Measurements from ENCODE around the gene CCDC87.

DNA sequence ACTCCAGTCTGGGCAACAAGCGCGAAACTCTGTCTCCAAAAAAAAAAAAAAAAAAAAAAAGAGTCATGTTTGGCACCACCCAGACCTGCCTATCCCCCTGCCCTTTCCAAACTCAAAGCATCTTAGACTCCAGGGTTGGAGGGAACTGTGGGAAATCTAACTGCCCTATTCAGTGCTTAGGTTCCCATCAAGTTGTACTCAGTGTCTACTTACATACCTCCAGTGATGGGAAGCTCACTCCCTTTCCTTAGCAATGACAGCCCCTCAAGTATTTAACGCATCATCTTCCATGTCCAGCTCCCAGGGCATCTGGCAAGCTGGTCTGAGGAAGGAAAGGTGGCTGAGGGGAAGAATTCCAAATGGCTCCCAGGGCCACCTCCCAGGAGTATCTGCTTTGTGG lies 43.2 kb downstream of the CCDC87 start:
- TF ChIP-seq, protein P1, sequence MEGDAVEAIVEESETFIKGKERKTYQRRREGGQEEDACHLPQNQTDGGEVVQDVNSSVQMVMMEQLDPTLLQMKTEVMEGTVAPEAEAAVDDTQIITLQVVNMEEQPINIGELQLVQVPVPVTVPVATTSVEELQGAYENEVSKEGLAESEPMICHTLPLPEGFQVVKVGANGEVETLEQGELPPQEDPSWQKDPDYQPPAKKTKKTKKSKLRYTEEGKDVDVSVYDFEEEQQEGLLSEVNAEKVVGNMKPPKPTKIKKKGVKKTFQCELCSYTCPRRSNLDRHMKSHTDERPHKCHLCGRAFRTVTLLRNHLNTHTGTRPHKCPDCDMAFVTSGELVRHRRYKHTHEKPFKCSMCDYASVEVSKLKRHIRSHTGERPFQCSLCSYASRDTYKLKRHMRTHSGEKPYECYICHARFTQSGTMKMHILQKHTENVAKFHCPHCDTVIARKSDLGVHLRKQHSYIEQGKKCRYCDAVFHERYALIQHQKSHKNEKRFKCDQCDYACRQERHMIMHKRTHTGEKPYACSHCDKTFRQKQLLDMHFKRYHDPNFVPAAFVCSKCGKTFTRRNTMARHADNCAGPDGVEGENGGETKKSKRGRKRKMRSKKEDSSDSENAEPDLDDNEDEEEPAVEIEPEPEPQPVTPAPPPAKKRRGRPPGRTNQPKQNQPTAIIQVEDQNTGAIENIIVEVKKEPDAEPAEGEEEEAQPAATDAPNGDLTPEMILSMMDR (IDR thresholded peaks at IDR 0.05) = no peak
- no peak for TF ChIP-seq POLR2AphosphoS5 (IDR thresholded peaks at IDR 0.05)

Measured in transverse colon (tissue), 4 donors.